CD4-positive, alpha-beta T cell treated with Interleukin-2 at 100 ng/mL for 4 hours (primary cell): ENCODE results near the gene MAML3.

ENCODE experiments used
- DNase-seq: peaks from one replicate; pipeline ENCODE4 v3.0.0-alpha.2; 2020; ENCODE audit warnings: low spot score

Gene MAML3

DNA sequence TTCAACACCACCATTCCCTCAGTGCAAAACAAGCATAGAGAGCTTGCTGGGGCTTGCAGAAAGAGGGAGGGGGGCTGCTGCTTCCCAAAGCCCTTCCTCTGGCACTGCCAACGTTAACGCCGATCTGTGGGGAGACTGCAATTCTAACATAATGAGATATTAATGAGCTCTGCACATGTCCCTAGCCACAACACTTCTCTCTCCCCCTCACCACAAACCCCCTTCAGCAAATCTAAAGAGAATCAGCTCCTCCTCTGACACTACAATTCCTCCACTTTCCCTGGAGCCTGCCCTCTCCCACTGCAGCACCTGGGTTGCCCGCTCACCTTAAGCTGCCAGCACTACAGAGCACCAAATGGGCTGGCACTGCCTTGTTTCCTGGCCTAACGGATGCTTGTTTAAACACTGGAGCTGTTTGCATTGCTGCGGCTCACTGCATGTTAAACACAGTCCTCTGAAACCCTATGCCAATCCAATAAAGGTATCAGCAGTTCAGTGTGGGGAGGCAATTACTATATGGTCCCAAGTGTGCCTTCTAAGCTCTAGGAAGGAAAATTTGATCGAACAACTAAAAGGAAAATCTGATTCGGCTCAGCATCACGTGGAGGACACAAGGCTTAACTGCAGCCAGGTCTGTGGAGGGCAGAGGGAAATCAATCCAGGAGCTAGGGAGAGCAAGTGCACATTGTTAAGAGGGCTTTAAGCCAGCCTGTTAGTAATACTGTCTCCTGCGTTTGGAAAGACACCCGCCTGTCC lies 232.4 kb downstream of the MAML3 start:
- no peak for DNase-seq

DNA sequence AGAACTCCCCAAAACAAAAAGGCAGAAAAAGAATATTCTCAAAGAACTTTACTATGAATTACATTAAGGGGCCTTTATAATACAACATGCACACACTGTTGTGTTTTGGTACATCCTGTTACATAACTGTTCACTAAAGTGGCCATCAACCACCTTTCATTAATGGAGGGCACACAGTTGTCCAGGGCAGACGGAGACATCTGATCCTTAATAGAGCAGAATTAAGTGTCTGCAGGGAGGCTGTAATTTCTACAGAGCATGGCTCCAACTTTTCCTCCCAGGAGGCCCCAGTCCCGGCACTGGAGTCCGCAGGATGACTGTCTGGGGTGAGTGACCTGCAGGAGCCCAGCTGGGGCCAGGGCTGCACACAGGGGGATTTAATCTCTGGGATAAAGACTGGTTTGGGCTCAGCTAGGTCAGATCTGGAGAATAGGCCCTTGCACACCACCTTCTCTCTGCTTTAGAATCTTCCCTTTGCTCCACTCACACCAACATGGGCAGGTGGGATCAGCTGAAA lies 233.4 kb downstream of the MAML3 start:
- DNase-seq = no peak

- DNase-seq = no peak
Measured at GRCh38 chr4:139919521-139919920, 234.5 kb downstream of the MAML3 start.

GRCh38 chr4:139919004-139919403 lies 235.0 kb downstream of the MAML3 start:
- no peak for DNase-seq

DNA sequence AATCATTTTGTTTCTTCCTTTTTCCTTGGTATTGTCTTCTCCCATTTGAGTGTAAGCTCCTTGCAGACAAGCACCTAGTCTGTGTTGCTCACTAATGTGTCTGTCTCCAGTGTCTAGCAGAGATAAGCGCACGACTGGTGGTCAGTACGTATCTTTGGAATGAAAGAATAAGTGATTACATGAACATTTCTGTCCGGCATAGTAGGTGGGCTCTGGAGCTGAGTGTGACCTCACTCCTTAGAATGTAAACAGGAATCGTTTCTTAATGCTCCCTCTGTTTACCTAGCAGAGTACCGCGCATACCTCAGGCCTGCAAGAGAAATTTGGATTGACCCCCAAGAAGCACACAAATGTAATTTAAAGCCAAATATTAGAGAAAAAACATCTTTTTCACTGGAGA lies 235.4 kb downstream of the MAML3 start:
- no peak for DNase-seq

- DNase-seq = no peak
Measured at GRCh38 chr4:139917896-139918295, 236.1 kb downstream of the MAML3 start.

- no peak for DNase-seq
Measured at GRCh38 chr4:139916041-139916440, 237.9 kb downstream of the MAML3 start.

GRCh38 chr4:139915037-139915436 lies 238.9 kb downstream of the MAML3 start:
- DNase-seq = no peak

DNA sequence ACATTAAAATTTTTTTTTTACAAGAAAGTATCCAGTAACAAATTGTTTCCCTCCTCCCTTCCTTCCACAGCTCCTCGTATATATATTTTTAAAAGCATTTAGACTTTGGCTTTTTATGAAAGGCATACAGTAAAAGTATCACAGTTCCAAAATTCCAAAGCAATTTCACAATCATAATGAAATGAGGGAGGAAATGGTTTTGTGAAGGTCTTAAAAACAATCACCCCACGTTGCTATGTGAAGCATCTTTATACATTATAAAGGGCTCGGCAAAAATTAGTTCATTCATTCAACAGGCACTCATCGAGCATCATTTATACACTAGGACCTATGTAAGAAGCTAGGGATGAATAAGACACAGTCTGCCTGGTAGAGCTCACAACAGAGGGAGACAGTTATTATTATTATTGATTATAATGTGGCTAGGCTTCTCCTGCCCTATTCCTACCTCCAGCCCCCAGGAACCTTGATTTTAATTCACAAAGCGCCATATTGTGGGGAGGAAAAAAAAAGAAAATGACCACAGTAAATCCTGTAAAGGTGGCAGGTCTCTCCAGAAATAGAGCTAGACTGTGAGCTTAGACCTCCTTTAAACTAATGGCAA lies 239.9 kb downstream of the MAML3 start:
- DNase-seq = no peak

GRCh38 chr4:139913398-139913990 lies 240.5 kb downstream of the MAML3 start:
- no peak for DNase-seq

DNA sequence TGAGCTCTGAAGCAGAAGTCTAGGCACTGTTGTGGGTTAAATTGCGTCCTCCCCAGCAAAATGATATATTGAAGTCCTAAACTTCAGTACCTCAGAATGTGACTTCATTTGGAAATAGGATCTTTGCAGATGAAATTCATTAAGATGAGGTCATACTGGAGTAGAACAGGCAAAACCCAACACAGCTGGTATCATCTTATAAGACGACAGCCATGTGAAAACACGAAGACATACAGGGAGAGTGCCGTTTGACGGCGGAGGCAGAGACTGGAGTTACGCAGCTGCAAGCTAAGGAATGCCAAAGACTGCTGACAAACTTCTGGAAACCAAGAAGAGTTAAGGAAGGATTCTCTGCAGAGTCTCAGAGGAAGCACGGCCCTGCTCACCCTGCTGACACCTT lies 241.5 kb downstream of the MAML3 start:
- DNase-seq = no peak

DNA sequence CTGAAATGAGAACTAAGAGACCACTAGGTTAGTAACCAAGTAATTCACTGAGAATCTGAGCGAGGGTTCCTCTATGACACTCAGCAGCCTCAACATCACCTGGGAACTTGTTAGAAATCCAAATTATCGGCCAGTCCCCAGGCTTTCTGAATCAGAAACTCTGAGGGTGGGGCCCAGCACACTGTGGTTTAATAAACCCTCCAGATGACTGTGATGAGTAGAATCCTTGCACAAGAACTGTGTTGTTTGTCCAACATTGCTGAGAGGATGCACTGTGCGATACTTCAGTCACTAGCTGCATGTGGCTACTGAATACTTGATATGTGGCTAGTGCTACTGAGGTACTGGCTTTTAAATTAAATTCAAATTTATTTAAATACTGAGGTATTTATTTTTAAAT lies 243.9 kb downstream of the MAML3 start:
- DNase-seq = no peak

- DNase-seq = no peak
Measured at GRCh38 chr4:139908636-139909437, 245.1 kb downstream of the MAML3 start.

GRCh38 chr4:139907001-139907809 lies 246.8 kb downstream of the MAML3 start:
- DNase-seq = no peak

- no peak for DNase-seq
Measured at GRCh38 chr4:139905489-139905888, 248.5 kb downstream of the MAML3 start.

DNA sequence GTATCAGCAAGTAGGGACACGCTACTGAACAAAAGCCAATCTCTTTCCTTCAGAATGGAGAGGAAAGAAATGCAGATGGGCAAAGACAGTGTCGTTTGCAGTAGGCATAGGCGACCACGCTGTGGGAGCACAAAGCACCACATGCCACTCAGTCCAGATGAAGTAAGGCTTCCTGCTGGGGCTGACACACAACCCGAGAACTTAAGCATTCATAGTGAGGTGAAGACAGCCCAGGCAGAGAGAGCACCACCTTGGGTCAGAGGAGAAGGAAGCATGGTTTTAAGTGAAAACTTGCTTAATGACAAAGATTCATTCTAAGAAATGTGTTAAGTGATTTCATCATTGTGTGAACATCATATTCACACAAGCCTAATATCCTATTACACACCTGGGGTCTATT lies 249.6 kb downstream of the MAML3 start:
- DNase-seq = no peak

DNA sequence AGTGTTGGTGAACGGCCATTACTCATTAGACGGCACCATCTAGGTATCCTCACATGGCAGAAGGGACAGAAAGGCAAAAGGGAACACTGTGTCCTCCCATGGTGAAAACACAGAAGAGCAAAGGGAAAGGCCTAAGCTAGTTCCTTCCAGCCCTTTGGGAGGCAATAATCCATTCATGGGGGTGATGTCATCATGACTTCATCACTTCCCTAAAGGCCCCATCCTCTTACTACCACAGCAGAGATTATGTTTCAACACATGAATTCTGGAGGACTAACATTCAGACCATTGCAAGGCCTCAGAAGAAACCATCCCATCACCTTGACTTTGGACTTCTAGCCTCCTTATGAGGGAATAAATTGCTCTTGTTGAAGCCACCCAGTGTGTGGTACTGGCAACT lies 250.1 kb downstream of the MAML3 start:
- DNase-seq = no peak

GRCh38 chr4:139902321-139903320 lies 251.4 kb downstream of the MAML3 start:
- DNase-seq = no peak

DNA sequence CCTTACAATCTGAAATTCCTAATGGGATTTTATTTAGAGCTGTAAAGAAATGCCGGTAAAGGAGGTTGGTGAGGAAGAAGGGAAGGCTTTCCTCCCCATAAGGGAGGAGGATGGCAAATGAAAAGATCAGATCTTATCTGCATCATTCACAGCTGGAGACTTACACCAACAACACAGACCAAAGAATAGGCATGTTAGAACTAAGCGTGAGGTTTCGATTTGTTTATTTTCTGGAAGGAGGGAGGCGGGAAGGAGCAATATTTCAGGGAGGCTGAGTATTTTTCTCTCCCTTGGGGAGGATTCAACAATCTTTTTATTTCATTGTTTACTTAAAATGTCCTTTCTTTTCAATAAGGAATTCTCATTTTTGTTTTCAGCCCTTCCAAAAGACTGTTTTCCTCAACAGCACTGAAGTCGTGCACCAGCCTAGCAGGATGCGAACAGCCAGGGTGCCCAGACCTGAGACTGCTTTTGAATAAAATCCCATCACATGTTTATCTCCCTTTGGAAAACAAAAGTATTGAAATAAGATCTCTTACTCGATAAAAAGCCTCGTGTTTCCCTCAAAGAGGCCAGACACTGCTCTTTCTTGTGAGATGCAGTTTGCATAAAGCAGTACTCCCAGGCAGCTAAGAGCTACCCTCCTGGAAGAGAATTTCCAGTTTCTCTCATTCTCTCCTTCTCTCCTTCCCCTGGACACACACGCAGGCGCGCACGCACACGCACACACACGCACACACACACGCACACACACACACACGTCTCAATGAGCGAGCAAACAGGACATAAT lies 252.3 kb downstream of the MAML3 start:
- no peak for DNase-seq

GRCh38 chr4:139900964-139901376 lies 253.0 kb downstream of the MAML3 start:
- DNase-seq = no peak
